Measurements from ENCODE around the gene SAMD11.

The SAMD11 gene

DNA sequence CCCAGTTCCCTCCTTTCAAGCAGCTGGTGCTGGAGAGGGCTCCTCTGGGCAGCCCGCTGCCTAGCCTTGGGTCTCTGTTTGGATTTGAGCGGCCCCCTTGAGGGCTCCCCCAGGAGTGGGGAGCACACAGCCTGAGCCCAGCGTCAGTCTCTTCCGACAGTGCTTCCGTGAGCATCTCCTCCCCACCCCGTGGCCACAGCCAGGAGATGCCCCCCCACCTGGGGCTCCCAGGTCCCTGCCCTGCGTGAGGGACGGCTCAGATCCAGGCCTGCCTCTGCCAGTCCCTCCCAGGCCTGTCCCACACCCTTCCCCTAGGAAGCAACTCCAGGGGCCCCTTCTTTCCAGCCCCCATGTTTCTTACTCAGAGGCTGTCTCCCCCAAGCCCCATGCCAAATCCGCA lies 3.5 kb downstream of the SAMD11 start:
- H3K4me3 ChIP-seq (ENCODE audit: low read depth, low read length) = no peak overlapping the region
- H3K27ac ChIP-seq = no peak overlapping the region
- no peaks in the 10 kb centered on the region for H3K9me3 ChIP-seq (ENCODE audit: control insufficient read depth, low read length)
- no peaks in the 10 kb centered on the region for H3K79me2 ChIP-seq
- H3K4me2 ChIP-seq (ENCODE audit: low read length) = no peak overlapping the region
- H2AFZ ChIP-seq = no peak overlapping the region
- no peak overlapping the region for H3K9ac ChIP-seq
- no peaks in the 10 kb centered on the region for H3K27me3 ChIP-seq (ENCODE audit: control insufficient read depth, insufficient read depth, low read length)
- H3K4me1 ChIP-seq = no peaks in the 10 kb centered on the region
- TF ChIP-seq, protein P1, sequence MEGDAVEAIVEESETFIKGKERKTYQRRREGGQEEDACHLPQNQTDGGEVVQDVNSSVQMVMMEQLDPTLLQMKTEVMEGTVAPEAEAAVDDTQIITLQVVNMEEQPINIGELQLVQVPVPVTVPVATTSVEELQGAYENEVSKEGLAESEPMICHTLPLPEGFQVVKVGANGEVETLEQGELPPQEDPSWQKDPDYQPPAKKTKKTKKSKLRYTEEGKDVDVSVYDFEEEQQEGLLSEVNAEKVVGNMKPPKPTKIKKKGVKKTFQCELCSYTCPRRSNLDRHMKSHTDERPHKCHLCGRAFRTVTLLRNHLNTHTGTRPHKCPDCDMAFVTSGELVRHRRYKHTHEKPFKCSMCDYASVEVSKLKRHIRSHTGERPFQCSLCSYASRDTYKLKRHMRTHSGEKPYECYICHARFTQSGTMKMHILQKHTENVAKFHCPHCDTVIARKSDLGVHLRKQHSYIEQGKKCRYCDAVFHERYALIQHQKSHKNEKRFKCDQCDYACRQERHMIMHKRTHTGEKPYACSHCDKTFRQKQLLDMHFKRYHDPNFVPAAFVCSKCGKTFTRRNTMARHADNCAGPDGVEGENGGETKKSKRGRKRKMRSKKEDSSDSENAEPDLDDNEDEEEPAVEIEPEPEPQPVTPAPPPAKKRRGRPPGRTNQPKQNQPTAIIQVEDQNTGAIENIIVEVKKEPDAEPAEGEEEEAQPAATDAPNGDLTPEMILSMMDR (IDR thresholded peaks at IDR 0.05) = no peak
- no peaks in the 10 kb centered on the region for H3K36me3 ChIP-seq (ENCODE audit: control insufficient read depth, insufficient read depth, low read length)

DNA sequence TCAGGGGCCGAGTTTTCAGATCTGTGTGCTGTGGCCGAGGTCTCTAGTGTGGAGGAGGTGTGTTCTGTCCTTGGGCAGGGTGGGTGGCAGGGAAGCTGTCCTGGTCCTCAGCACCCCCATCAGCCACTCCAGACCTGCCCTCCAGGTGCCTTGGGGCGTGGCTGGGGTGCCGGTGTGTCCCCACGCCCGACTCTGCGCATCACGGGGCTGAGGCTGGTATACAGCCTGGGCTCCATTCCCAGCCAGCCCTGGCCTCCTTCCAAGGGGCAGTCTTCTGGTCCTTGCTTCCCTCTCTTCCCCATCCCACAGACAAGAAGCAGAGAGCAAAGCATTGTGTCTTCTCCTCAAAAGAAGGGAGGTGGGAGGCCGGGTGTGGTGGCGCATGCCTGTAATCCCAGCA lies 4.0 kb downstream of the SAMD11 start:
- Histone ChIP-seq H2AFZ (no peak overlapping the region), H3K4me3 (ENCODE audit: low read depth, low read length) (no peak overlapping the region), H3K4me2 (ENCODE audit: low read length) (no peak overlapping the region), H3K36me3 (ENCODE audit: control insufficient read depth, insufficient read depth, low read length) (no peaks in the 10 kb centered on the region), H3K27me3 (ENCODE audit: control insufficient read depth, insufficient read depth, low read length) (no peaks in the 10 kb centered on the region), H3K79me2 (no peaks in the 10 kb centered on the region), H3K27ac (no peak overlapping the region), H3K9ac (no peak overlapping the region), H3K4me1 (no peaks in the 10 kb centered on the region), H3K9me3 (ENCODE audit: control insufficient read depth, low read length) (no peaks in the 10 kb centered on the region)
- TF ChIP-seq, protein P1 (IDR thresholded peaks at IDR 0.05) = no peak

DNA sequence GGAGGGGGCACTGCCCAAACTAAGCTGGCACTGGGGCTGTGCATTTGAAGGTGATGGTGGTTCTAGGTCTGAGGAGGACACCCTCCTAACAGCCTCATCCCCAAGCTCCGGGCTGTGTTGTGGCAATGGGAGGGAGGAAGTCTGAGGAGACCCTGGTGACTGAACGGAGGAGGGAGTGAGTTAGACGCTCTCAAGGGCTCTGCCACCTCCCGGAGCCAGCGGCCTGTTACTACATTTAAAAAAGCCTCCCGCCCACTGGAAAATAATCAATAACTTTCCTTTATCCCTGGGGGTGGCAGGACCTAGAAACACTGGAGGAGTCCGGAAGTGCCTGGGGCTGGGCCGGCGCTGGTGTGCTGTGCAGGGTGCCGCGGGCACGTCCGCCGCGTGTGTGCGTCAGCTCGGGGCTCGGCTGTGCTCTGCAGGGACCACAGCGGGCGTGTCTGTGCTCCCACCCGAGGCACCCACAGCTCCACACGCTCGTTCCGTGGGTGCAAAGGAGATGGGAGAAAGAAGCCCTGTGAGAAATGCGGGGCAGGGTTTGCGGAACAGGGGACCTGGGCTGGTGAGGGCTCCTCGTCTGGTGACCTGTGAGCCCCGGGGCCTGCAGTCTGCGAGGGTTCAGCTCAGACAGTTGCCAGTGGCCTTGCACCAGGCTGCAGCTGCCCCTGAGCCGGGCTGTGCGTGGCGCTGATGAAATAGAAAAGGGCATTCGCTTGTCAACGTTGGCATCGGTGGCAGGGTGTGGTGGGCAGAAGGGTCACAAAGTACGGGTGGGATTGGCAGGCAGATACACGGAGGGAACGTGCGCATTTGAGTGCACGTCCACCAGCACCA lies 5.3 kb downstream of the SAMD11 start:
- Histone ChIP-seq H2AFZ (no peak overlapping the region), H3K9me3 (ENCODE audit: control insufficient read depth, low read length) (no peaks in the 10 kb centered on the region), H3K4me3 (ENCODE audit: low read depth, low read length) (no peak overlapping the region), H3K79me2 (no peaks in the 10 kb centered on the region), H3K27ac (no peak overlapping the region), H3K4me1 (no peaks in the 10 kb centered on the region), H3K4me2 (ENCODE audit: low read length) (no peak overlapping the region), H3K36me3 (ENCODE audit: control insufficient read depth, insufficient read depth, low read length) (no peaks in the 10 kb centered on the region), H3K9ac (no peak overlapping the region), H3K27me3 (ENCODE audit: control insufficient read depth, insufficient read depth, low read length) (no peaks in the 10 kb centered on the region)
- TF ChIP-seq, protein P1 (IDR thresholded peaks at IDR 0.05) = no peak

DNA sequence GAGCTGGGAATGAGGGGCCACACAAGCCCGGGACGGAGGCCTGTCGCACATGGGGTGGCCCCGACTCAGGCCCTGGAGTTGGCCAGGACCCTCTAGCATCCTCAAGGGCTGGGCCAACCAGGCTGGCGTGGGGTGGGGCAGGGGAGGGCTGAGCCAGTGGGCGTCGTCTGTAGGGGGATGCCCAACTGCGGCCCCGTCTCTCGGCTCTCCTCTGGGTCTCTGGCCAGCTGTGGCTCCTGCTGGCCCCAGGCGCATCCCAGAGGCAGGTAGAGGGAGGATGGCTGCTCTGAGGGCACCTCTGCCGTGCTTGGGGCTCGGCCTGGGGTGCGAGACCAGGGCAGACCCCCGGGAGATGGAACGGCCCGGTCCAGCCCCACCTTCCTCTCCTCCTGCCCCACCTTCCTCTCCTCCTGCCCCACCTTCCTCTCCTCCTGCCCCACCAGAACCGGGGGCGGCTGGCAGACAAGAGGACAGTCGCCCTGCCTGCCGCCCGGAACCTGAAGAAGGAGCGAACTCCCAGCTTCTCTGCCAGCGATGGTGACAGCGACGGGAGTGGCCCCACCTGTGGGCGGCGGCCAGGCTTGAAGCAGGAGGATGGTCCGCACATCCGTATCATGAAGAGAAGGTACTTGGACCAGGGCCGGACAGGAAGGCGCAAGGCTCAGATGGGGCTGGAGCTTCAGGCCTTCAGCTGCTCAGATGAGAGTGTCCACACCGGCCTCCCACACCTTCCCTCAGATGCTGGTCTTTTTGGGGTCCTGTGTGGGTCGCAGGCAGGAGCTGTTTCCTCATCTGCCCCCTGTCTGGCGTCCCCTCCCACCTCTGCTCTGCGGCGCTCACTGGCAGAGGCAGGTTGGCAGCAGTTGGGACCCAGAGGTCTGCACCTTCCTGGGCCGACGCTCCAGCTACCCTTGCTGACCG lies 6.2 kb downstream of the SAMD11 start:
- no peak overlapping the region for H3K9ac ChIP-seq
- no peaks in the 10 kb centered on the region for H3K36me3 ChIP-seq (ENCODE audit: control insufficient read depth, insufficient read depth, low read length)
- no peaks in the 10 kb centered on the region for H3K27me3 ChIP-seq (ENCODE audit: control insufficient read depth, insufficient read depth, low read length)
- H3K79me2 ChIP-seq = no peaks in the 10 kb centered on the region
- TF ChIP-seq, protein P1 (IDR thresholded peaks at IDR 0.05) = no peak
- no peaks in the 10 kb centered on the region for H3K4me1 ChIP-seq
- no peak overlapping the region for H3K27ac ChIP-seq
- H3K4me2 ChIP-seq (ENCODE audit: low read length) = no peak overlapping the region
- no peaks in the 10 kb centered on the region for H3K9me3 ChIP-seq (ENCODE audit: control insufficient read depth, low read length)
- H2AFZ ChIP-seq = no peak overlapping the region
- no peak overlapping the region for H3K4me3 ChIP-seq (ENCODE audit: low read depth, low read length)

Data from parathyroid adenoma (tissue), 2 donors.